ENCODE results near the gene ZNF627.
"Not testable (repeated sequence)": the region's sequence is repeated elsewhere in the genome, so short reads cannot be mapped to it uniquely, and the experiment has no call there.

Gene ZNF627

GRCh38 chr19:11633223-11633622 is 35.9 kb downstream of the ZNF627 start:
- DNase-seq, result no peak

- DNase-seq, result not testable (repeated sequence)
Measured at GRCh38 chr19:11634018-11634662, 36.9 kb downstream of the ZNF627 start.

DNA sequence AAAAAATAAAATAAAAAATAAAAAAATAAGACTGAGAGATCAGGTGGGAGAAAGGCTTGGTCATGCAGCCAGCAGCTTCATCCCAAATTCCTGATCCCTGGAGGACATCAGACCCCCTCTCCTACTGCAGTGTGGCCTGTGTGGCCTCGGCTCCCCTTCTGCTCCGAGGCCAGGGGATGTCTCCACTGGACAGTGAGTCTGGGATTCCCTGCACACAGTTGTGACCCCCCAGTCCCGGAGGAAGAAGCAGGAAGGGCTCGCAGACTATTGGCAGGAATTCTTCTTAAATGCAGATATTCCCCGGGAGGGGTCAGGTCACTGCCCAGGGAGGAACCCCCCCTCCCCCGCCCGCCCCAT is 41.9 kb downstream of the ZNF627 start:
- no peak for DNase-seq

DNA sequence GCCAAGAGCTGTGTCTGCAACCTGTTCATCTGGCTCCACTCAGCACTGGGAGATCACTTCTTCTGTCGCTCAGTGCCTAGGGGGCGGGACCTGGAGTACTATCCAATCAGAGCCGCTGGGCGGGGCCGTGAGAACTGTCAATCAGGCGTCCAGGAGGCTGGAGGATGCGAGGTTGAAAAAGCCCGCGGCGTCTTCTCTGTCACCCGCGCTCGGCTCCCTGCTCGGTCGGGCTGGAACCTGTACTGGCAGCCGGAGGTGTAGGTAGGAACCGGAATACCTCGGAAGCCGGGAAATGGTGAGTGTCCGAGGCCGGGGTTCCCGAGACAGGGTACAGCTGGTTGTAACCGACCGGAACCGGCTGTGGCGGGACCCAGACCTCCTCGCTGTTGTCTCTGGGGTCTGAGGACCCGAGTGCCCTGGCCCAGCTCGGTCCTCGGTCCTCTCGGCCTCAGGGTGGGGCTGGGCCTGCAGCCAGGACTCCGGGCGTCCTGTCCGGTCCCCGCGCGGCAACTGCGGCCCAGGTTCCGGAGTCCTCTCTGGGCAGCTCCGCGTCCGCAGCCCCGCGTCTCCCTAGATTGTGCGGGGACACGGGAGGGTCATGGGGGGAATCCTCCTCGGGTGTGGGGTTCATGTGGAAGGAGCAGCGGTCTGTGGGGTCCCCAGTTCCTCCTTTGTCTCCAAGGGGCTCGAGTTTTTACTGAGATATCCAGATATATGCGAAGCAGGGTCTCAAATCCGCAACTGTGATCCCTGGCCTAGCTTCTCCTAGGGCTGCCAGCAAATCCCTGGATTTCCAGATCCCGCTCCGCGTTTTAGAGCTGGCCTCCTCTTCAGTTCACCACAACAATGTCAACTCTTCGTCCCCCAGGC is 42.6 kb downstream of the ZNF627 start:
- DNase-seq, result peak; percentile 97

DNA sequence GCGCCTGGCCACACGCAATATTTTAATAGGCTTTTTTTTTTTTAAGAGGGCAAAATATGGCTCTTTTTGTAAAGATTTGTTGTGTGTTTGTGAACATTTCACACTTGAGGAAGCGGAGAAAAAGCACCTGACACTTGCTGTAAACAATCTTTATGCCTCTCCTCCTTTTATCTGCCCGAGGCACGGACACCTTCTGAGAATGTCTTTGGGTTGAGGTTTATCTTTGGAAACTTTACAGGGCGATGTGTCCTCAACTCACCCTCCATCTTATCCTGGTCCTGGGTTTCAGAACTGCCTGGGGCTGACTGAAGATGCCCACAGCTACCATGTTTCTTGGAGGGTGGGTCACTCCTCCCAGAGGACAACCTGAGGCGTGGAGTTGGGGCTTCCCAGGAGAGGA is 44.0 kb downstream of the ZNF627 start:
- DNase-seq, result no peak

- DNase-seq, result no peak
Measured at GRCh38 chr19:11642902-11643301, 45.6 kb downstream of the ZNF627 start.

DNA sequence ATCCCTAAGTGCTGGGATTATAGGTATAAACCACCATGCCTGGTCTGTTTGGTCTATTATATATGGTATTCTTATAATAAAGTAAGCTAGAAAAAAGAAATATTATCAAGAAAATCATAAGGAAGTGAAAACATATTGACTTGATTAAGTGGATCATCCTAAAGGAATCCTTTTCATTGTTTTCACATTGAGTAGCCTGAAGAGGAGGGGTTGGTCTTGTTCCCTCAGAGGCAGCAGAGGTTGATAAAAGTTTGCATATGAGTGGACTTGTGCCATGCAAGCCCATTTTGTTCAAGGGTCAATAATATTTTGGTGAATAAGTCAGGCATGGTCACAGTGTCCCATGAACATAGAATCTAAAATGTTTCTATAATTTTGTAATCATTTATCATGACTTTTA is 52.7 kb downstream of the ZNF627 start:
- no peak for DNase-seq

- no peak for DNase-seq
Measured at GRCh38 chr19:11651062-11651461, 53.8 kb downstream of the ZNF627 start.

- no peak for DNase-seq
Measured at GRCh38 chr19:11652056-11652455, 54.8 kb downstream of the ZNF627 start.

- DNase-seq, result no peak
Measured at GRCh38 chr19:11652492-11652891, 55.2 kb downstream of the ZNF627 start.

DNA sequence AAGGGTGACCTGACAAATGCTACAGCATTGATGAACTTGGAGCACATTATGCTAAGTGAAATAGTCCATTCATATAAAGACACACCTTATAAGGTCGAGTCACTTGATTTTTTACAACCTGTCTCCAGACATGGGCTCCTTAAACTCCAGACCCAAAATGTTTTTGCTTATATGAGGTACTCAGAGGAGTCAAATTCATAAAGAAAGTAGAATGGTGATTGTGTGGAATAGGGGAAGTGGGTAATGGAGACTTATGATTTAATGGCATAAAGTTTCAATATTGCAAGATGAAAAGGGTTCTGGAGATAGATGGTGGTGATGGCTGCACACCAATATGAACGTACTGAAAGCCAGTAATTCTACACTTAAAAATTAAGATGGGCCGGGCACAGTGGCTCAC is 59.3 kb downstream of the ZNF627 start:
- DNase-seq, result no peak

DNA sequence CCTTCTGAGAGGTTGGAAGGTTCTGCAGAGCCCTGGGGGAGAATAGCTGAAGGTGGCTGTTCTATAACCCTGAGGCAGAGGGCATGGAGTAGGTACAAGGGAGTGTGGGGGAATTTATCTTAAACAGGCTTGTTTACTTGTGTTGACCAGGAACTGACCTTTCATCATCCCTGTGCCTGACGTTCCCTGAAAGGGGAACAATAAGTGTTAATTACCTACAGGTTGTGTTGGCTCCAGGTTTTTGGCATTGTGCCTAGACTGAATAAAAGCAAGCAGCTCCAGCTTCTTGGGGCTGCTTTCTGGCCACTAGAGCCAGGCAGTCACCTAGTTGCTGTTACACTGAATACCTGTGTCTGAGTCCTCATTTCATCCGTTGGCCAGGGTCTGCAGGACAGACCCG is 60.0 kb downstream of the ZNF627 start:
- DNase-seq, result peak; percentile 50 to 72

DNA sequence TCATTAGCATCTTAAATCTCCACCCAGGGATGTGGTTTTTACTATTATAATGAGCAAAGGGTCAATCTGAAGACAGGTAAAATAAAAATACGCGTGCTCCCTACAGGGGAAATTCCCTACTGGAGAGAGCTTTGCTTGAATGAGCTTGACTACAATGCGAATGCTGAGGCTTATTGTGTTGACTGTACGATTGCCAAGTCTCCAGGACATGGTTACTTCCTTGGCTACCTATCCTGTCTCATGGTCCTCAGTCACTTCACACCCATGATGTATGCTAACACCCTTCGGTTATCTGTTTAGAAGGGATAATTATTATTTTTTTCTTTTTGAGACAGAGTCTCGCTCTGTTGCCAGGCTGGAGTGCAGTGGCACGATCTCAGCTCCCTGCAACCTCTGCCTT is 61.7 kb downstream of the ZNF627 start:
- DNase-seq, result no peak

GRCh38 chr19:11659612-11660011 is 62.3 kb downstream of the ZNF627 start:
- DNase-seq, result no peak

- no peak for DNase-seq
Measured at GRCh38 chr19:11662278-11662677, 65.0 kb downstream of the ZNF627 start.

GRCh38 chr19:11663181-11663591 is 65.9 kb downstream of the ZNF627 start:
- DNase-seq, result no peak
